Measurements from ENCODE around the gene ZCWPW1.
A peak's percentile ranks its signal among the peaks of the same experiment; 100 is the strongest.

Gene ZCWPW1

GRCh38 chr7:100431286-100431735 lies 2.8 kb upstream of the ZCWPW1 start:
- no peak for DNase-seq

DNA sequence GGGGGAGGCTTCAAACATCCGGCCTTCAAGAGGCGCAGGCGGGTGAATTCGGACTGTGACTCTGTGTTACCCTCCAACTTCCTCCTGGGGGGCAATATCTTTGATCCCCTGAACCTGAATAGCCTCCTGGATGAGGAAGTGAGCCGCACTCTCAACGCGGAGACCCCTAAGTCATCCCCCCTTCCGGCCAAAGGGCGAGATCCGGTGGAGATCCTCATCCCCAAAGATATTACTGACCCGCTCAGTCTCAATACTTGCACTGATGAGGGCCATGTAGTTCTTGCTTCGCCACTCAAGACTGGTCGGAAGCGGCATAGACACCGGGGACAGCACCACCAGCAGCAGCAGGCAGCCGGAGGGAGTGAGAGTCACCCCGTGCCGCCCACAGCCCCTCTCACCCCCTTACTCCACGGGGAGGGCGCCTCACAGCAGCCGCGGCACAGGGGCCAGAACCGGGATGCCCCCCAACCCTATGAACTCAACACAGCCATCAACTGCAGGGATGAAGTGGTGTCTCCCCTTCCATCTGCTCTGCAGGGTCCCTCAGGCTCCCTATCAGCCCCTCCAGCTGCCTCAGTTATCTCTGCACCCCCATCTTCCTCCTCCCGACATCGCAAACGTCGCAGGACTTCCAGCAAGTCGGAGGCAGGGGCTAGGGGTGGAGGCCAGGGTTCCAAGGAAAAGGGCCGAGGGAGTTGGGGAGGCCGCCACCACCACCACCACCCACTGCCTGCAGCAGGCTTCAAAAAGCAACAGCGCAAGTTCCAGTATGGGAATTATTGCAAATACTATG lies 2.2 kb upstream of the ZCWPW1 start:
- no peak for DNase-seq

DNA sequence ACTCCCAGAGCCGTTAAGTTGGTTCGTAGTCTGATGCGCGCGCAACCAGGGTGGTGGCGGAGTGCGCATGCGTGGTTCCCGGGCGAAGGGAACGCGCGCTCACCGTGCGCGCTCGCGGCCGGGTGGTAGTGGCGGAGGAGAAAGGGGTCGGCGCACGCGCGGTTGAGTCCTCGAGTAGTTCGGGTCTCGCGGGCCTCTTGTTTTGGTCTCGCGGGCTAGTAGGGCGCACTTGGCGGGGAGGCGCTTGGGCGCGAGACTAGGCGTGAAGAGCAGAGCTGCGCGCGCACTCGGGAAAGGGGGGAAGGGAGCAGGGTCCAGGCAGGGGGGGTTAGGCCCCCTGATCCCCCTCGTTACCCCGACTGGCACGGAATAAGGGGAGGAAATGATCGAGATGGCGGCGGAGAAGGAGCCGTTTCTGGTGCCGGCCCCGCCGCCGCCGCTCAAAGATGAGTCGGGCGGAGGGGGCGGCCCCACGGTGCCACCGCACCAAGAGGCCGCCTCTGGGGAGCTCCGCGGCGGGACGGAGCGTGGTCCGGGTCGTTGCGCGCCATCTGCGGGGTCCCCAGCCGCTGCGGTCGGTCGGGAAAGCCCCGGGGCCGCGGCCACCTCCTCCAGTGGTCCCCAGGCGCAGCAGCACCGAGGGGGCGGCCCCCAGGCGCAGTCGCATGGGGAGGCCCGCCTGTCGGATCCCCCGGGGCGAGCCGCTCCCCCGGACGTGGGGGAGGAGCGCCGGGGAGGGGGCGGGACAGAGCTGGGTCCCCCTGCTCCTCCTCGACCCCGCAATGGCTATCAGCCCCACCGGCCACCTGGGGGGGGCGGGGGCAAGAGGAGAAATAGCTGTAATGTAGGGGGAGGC lies 1.4 kb upstream of the ZCWPW1 start, which contains the start of gene MEPCE:
TSS of gene MEPCE (plus strand) at position 195 of the 856 bp plus-strand sequence. CDS start at position 383, 188 bp downstream.
- DNase-seq = peak; percentile 99

GRCh38 chr7:100428967-100429636 lies 599 bp upstream of the ZCWPW1 start:
- peak; percentile 100 for DNase-seq

GRCh38 chr7:100427762-100428198 lies 723 bp downstream of the ZCWPW1 start:
- no peak for DNase-seq

DNA sequence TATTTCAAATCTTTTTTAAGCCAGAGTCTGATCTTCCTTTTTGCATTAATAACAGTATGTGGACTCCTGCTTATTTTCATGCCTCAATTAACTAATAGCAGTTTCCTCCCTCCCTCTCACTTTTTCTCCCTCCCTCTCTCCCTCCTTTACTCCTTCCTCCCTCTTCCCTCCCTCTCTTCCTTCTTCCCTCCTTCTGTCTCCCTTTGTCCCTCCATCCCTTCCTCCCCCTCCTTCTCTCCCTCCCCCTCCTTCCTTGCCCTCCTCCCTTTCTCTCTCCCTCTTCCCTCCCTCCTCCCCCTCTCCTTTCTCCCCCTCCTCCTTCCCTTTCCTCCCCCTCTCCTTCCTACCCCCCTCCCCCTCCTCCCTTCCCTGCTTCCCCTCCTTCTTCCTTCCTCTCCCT lies 2.0 kb downstream of the ZCWPW1 start:
- no peak for DNase-seq

DNA sequence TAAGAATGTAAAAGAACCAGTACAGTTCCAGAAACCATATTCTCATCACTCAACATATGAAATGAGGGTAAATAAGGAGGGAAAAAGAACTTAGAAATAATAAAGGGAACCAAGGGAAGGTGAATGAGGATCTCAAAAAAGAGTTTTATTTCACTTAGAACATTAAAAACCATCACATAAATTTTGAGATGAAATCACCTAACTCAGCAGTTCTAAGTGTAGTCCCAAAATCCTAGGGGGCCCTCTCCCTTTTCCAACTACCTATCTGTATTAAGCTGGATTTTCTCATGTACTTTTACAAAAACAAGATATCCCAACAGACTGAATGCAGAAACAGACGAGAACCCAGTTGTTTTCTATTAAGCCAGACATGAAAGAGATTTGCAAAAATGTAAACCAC lies 3.2 kb downstream of the ZCWPW1 start:
- no peak for DNase-seq

- no peak for DNase-seq
Measured at GRCh38 chr7:100423315-100423714, 5.2 kb downstream of the ZCWPW1 start.

DNA sequence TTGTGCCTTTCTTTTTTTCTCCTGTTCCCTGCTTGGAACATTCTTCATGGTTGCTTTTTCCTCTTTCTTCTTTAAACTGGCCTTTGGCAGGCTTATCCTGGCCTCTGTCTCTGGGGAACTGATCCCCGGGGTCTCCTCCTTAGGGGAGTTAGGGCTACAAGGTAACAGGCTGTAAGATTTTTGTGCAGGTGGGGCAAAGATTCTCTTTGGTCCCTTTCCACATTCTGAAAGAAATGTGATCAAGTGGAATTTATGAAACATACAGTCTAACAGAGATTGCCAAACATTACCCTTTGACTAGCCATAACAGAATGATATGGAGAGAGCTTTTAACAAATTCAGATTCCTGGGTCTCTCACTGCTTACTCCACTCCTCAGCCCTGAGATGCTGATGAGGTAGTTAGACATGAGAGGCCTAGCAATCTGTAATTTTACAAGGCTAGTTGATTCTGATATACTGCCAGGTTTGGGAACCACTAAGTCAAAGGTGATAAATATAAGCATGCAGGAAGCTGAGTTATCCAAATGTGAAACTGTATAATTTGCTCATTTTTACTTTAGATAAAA lies 8.8 kb downstream of the ZCWPW1 start:
- DNase-seq = no peak

GRCh38 chr7:100418930-100419659 lies 9.4 kb downstream of the ZCWPW1 start:
- peak; percentile 37 for DNase-seq

DNA sequence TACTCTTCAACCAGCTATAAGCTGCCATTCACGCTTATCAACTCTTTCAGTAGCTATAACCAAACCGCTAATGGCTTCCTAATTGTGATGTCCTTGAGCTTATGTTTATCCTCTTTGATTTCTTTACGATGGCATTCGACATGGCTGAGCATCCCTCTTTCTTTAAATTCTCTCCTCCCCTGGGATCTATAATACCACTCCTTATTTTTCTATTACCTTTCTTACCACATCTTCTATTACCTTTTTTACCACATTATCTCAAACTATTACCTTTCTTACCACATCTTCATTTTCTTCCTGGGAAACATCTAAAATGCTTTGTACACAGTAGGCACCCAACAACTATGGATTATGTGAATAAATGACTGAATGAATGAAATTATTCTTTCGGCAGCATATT lies 13.1 kb downstream of the ZCWPW1 start:
- no peak for DNase-seq

GRCh38 chr7:100413889-100414288 lies 14.6 kb downstream of the ZCWPW1 start:
- no peak for DNase-seq

- no peak for DNase-seq
Measured at GRCh38 chr7:100413346-100413745, 15.2 kb downstream of the ZCWPW1 start.

- DNase-seq = no peak
Measured at GRCh38 chr7:100411101-100411500, 17.4 kb downstream of the ZCWPW1 start.

DNA sequence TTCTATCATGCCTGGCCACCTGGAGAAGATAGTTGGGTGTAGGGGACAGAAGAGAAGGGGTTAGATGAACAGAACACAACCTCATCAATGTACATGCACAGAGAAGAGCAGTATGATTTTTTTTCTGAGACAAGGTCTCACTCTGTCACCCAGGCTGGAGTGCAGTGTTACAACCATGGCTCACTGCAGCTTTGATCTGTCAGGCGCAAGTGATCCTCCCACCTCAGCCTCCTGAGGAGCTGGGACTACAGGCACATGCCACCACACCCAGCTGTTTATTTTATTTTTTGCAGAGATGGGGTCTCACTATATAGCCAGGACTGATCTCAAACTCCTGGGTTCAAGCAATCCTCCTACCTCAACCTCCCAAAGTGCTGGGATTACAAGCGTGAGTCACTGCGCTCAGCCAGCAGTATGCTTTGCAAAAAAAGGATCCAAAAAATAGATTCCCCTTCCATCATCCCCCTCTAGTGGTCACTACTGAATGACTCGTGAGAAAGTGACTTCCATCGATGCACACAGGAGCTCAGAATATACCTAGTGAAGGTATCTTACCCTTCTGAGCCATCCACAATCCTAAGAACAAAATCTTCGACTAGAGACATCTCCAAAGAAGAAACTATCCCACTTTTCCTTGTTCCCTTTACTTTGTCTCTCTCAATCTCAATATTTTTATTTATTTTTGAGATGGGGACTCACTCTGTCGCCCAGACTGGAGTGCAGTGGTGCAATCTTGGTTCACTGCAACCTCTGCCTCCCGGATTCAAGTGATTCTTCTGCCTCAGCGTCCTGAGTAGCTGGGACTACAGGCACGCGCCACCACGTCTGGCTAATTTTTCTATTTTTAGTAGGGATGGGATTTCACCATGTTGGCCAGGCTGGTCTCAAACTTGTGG lies 21.0 kb downstream of the ZCWPW1 start:
- peak; percentile 72 for DNase-seq

DNA sequence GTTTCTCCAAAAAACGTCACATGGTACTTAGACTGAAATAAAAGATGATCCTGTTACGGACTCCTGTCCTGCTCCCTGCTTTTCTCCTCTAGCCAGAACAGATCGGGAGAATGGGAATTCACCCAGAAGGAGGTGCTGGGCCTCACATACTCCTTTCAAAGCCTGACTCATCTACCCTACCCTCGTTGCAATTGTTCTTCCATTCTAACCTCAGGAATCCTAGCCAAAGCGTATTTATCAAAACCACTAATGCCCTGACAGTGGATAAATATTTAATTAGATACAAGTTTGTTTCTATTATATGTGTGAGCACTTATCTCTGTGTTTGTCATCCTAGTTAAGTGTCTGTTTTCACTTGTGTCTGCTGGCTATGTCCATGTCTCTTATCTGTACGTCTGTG lies 21.7 kb downstream of the ZCWPW1 start:
- peak; percentile 26 for DNase-seq

GRCh38 chr7:100402241-100402640 lies 26.3 kb downstream of the ZCWPW1 start:
- no peak for DNase-seq

- no peak for DNase-seq
Measured at GRCh38 chr7:100401811-100402210, 26.7 kb downstream of the ZCWPW1 start.

- peak; percentile 21 for DNase-seq
Measured at GRCh38 chr7:100400656-100401055, 27.8 kb downstream of the ZCWPW1 start.

- no peak for DNase-seq
Measured at GRCh38 chr7:100400041-100400440, 28.5 kb downstream of the ZCWPW1 start.

DNA sequence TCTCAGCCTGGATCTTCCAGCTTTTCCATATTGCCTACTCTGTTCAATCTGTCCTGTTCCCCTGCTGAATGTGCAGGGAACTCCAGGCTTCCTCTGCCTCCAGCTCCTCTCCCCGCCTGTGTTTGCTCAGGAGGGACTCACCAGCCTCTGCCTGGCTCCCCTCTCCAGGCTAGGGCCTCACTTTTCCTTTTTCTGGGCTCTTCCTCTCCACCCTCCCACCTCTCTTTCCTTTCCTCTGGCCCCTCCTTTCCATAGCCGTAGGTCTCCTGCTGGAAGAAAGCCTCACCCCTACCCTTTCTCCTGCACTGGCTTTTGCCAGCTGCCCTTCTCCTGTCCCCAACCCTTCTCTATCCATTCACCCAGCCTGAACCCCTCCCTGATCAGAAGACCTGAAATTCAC lies 30.3 kb downstream of the ZCWPW1 start:
- no peak for DNase-seq

Measured in fibroblast of skin of scalp (primary cell).